ENCODE results near the gene PTGER1. TPM values are rescaled to one million over a fixed set of nuclear protein-coding genes. Genes with fewer than 3 reads are reported as not detected.
A peak's percentile ranks its signal among the peaks of the same experiment; 100 is the strongest.

PTGER1 gene
- total and polyA plus RNA-seq, 9 of the 15 experiments (the other 6 are each of a cell fraction or from before 2014, with no cell fraction given), result 0.06 to 0.36 (median 0.31) TPM; not detected in 5

GRCh38 chr19:14516746-14517438, 41.7 kb upstream of the PTGER1 start (continued):
- TF ChIP-seq ZC3H4 (CRISPR knock-in tag; IDR thresholded peaks at IDR 0.05; ENCODE audit: borderline replicate concordance) (no peak; the same call in 1 of the 2 replicates), TBL1XR1 (IDR thresholded peaks at IDR 0.05; ENCODE audit: low read length in 2 of 2) (0 out of 4 replicates have a peak, but pooled peaks of 1 of the 2 experiments have one; percentile 3), CAMTA2 (CRISPR knock-in tag; conservative IDR thresholded peaks at IDR 0.05) (no peak), EP400 (IDR thresholded peaks at IDR 0.05) (no peak), ZNF518B (CRISPR knock-in tag; IDR thresholded peaks at IDR 0.05) (no peak), CHCHD3 (CRISPR knock-in tag; IDR thresholded peaks at IDR 0.05) (no peak), SMAD2 (IDR thresholded peaks at IDR 0.05; ENCODE audit: low read depth, low read length) (no peak), MAX (CRISPR knock-in tag; IDR thresholded peaks at IDR 0.05) (no peak), FOXK1 (CRISPR knock-in tag; IDR thresholded peaks at IDR 0.05; ENCODE audit: borderline replicate concordance) (0 out of 2 replicates have a peak, but pooled peaks have one; percentile 61), THRAP3 (IDR thresholded peaks at IDR 0.05; ENCODE audit: borderline replicate concordance) (no peak), SLC30A9 (CRISPR knock-in tag; IDR thresholded peaks at IDR 0.05) (no peak), TFAP4 (CRISPR knock-in tag; IDR thresholded peaks at IDR 0.05; ENCODE audit: borderline replicate concordance) (0 out of 2 replicates have a peak, but pooled peaks have one; percentile 22), ZNF717 (CRISPR knock-in tag; IDR thresholded peaks at IDR 0.05) (no peak), RREB1 (CRISPR knock-in tag; IDR thresholded peaks at IDR 0.05) (peak; percentile 35; the same call in 1 of the 2 replicates), CHD1 (IDR thresholded peaks at IDR 0.05; ENCODE audit: low read length) (peak; percentile 60), MCM3 (IDR thresholded peaks at IDR 0.05) (no peak), ATF7 (IDR thresholded peaks at IDR 0.05) (no peak), POU5F1 (IDR thresholded peaks at IDR 0.05; ENCODE audit: borderline replicate concordance, low read depth, low read length, partially characterized antibody) (no peak)
